Measurements from ENCODE around the gene SSRP1.
"Not testable (repeated sequence)": the region's sequence is repeated elsewhere in the genome, so short reads cannot be mapped to it uniquely, and the experiment has no call there.

Gene SSRP1

DNA sequence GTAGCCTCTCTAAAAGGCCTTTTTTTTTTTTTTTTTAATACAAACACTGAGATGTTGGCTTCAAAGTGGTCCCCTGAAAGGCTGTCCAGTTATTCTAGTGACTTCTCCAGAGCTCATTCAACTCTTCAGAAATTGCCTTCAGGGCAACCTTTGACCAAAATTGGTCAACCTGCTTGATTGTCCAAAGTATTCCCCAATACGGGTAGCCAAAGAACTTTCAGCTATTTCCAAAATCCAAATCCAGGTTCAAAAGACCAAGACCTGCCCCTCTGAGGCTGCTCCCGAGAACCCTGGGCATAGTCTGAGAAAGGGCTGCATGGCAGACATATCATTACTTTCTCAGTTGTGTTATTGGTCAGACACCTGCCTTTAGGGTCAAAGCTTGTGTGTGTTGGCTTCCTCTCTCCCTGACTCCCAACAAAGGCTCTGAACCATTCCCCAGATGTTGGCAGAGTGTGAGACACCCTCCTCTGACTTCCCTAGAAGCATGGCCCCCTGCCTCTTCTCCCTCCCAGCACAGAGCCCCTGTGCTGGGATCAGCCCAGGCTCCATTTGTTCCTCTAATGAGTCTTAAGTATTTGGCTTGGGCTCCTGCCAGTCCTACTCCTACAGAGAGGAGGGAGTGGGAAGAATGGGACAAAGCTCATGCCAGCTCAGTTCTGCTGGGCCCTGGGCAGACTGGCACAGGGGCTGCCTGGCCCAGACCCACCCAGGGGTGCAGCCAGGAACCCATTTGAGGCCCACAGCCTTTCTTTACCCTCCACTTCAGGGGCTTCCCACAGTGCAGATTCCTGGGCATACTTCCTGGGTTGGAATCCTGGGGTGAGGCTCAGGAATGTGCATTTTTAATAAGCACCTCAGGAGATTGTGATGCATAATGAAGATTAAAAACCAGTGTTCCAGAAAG, 41.2 kb downstream of the SSRP1 start:
- no peak for DNase-seq

DNA sequence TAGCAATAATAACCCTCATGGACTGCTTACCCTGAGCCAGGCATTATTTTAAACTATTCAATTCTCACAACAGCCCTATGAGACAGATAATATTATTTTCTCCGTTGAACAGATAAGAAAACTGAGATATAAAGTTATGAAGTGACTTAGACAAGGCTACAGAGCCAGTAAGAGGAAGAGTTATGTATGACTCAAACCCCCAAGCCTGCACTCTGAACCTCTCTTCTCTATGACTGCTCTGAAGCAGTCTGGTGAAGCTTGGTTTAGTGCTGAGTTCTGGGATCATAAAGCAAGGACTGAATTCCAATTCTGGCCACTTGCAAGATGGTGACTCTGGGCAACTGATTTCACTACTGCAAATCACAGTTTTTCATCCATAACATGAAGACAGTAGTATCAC, 45.4 kb downstream of the SSRP1 start:
- DNase-seq: no peak

- no peak for DNase-seq
Measured at GRCh38 chr11:57288771-57289579, 46.7 kb downstream of the SSRP1 start.

GRCh38 chr11:57287884-57288283, 47.8 kb downstream of the SSRP1 start:
- no peak for DNase-seq

GRCh38 chr11:57283231-57283990, 52.3 kb downstream of the SSRP1 start:
- no peak for DNase-seq

- DNase-seq: not testable (repeated sequence)
Measured at GRCh38 chr11:57281546-57281945, 54.1 kb downstream of the SSRP1 start.

GRCh38 chr11:57279116-57279515, 56.6 kb downstream of the SSRP1 start:
- no peak for DNase-seq

DNA sequence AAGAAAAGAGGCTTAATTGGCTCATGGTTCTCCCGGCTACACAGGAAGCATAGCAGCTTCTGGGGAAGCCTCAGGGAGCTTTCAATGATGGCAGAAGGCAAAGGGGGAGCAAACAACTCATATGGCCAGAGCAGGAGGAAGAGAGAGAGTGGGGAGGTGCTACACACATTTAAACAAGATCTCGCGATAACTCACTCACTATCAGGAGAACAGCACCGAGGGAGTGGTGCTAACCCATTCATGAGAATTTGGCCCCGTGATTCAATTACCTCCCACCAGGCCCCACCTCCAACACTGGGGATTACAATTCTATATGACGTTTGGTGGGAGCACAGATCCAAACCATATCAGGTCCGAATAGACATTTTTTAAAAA, 57.0 kb downstream of the SSRP1 start:
- DNase-seq: no peak

- DNase-seq: no peak
Measured at GRCh38 chr11:57277845-57278720, 57.6 kb downstream of the SSRP1 start.

DNA sequence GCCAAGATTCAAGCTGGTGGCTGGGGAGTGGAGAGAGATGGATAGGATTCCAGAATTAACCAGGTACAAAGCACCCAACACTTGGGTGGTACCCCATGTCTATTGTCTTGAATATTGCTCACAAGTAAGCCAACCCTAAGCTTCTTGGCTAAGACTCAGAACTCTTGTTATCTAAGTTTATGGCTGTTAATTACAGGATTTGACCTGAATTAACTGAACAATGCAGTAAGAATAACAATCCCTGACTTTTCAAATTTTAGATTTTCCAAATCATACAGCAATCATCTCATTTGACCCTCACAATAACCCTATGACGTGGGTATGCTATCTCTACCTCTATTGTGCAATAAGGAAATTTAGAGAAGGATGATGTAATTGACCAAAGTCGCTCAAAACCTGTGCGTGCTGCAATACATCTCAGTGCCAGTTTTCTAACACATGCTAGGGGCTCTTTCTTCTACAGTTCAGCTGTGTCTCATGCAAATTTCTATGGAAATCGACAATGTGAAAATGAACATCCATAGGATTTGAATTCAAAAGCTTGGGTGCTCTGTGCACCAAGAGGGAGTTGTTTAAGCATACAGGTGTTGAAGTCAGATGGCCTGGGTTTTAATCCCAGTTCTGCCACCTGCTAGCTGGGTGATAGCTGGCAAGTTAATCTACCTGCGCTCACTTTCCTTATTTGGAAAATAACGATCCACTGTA, 58.6 kb downstream of the SSRP1 start:
- DNase-seq: no peak

DNA sequence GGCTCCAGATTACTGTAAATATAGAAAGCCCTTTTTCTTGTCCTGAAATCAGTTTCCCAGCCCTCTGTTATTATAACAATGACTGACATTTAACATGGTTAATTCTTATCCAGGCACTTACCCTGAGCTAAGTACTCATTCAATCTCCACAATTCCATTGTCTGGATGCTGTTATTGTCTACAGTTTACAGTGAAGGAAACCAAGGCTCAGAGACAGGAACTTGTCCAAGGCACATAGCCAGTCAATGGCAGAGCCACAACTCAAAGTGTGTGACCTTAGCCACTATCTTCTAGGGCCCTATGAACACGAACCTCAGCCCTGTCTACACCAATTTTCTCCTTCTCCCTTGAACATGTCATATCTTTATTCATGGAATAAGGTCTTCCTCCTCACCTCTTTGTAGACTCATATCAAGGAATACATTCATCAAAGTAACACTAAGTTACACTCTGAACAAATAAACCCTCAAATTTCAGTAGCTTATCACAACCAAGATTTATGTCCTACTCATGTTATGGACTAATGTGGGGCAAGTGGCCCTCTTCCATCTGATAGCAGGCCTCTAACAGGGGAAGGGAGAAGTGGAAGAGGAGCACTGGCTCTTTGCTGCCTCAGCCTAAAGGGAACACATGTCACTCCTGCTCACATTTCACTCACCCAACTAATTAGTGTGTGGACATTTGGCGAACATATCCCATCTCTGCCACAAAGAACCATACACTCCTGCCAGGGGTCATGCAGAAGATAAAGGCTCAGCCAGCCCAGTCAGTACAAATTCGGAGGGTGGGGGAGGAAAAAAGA, 59.3 kb downstream of the SSRP1 start:
- DNase-seq: no peak
